ENCODE measurements around the gene WWC1.
A peak's percentile ranks its signal among the peaks of the same experiment; 100 is the strongest.

WWC1 gene

DNA sequence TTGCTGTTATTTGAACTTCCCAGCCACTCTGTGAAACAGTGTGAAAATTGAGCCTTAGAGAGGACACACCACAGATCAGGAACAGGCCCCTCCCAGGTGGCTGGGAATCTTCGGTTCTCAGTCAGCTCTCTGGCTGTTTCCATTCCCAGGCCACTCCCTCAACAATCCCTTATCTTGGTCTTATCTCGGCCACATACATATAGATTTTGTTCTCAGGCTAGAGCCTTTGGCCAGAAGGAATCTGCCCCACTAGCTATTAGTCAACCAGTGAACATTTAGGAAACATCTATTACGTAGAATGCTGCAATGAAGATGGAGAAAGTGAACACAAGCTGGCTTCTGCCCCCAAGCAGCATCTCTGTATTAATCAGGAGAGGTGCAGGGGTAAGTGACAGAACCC lies 21.0 kb upstream of the WWC1 start:
- no peak overlapping the region for H3K4me3 ChIP-seq (ENCODE audit: low read length)
- no peak for DNase-seq (ENCODE audit: low read depth)
- no peak for TF ChIP-seq CTCF (conservative IDR thresholded peaks at IDR 0.05; ENCODE audit: low read length)

GRCh38 chr5:168273056-168273980 lies 18.1 kb upstream of the WWC1 start:
- TF ChIP-seq CTCF (conservative IDR thresholded peaks at IDR 0.05; ENCODE audit: low read length): no peak
- H3K4me3 ChIP-seq (ENCODE audit: low read length): no peak overlapping the region
- no peak for DNase-seq (ENCODE audit: low read depth)

GRCh38 chr5:168274406-168274805 lies 17.0 kb upstream of the WWC1 start:
- no peak for TF ChIP-seq CTCF (conservative IDR thresholded peaks at IDR 0.05; ENCODE audit: low read length)
- peak; percentile 46 for DNase-seq (ENCODE audit: low read depth)

GRCh38 chr5:168275940-168276339 lies 15.5 kb upstream of the WWC1 start:
- TF ChIP-seq CTCF (conservative IDR thresholded peaks at IDR 0.05; ENCODE audit: low read length): no peak
- DNase-seq (ENCODE audit: low read depth): no peak

More at GRCh38 chr5:168274406-168274805, 17.0 kb upstream of the WWC1 start:
- H3K4me3 ChIP-seq (ENCODE audit: low read length): no peak overlapping the region

GRCh38 chr5:168282120-168282519 lies 9.3 kb upstream of the WWC1 start:
- peak; percentile 83 for DNase-seq (ENCODE audit: low read depth)
- TF ChIP-seq CTCF (conservative IDR thresholded peaks at IDR 0.05; ENCODE audit: low read length): no peak
- no peak overlapping the region for H3K4me3 ChIP-seq (ENCODE audit: low read length)

More at GRCh38 chr5:168275940-168276339, 15.5 kb upstream of the WWC1 start:
- no peak overlapping the region for H3K4me3 ChIP-seq (ENCODE audit: low read length)

GRCh38 chr5:168284809-168285208 lies 6.6 kb upstream of the WWC1 start:
- no peak for DNase-seq (ENCODE audit: low read depth)
- no peak for TF ChIP-seq CTCF (conservative IDR thresholded peaks at IDR 0.05; ENCODE audit: low read length)

GRCh38 chr5:168285696-168286095 lies 5.7 kb upstream of the WWC1 start:
- H3K4me3 ChIP-seq (ENCODE audit: low read length): no peak overlapping the region
- no peak for DNase-seq (ENCODE audit: low read depth)
- no peak for TF ChIP-seq CTCF (conservative IDR thresholded peaks at IDR 0.05; ENCODE audit: low read length)

More at GRCh38 chr5:168284809-168285208, 6.6 kb upstream of the WWC1 start:
- no peak overlapping the region for H3K4me3 ChIP-seq (ENCODE audit: low read length)

Data from AG10803 (cell line).